K562 (cell line): ENCODE measurements around the gene CPT1C. TPM values are rescaled to one million over a fixed set of nuclear protein-coding genes. Genes with fewer than 3 reads are reported as not detected.

Experiments
- ARID2 ChIP-seq: fragments of 450-650 bp; IDR thresholded peaks from 2 replicates; pipeline ENCODE4 v1.6.1; 2017; ENCODE audit warnings: antibody characterized with exemption, mild to moderate bottlenecking
- EZH2 ChIP-seq: IDR thresholded peaks from 2 replicates; pipeline ENCODE4 v1.6.1; 2012; ENCODE audit warnings: low read depth, mild to moderate bottlenecking, inconsistent platforms, low read length, borderline replicate concordance
- L3MBTL2 ChIP-seq: fragments of 450-650 bp; IDR thresholded peaks from 2 replicates; pipeline ENCODE4 v1.6.1; 2016; ENCODE audit warnings: mild to moderate bottlenecking, moderate library complexity
- MAZ ChIP-seq, 2 experiments: fragments of 450-650 bp in 1 of 2; sonication (generic) in 1 of 2; formaldehyde crosslinking; IDR thresholded peaks in 1 of 2; conservative IDR thresholded peaks in 1 of 2; 2 replicates each; pipeline versions ENCODE4 v1.4.0 to v1.5.0; 2020; ENCODE audit warnings: mild to moderate bottlenecking in 1 of 2, missing genetic modification reagents in 1 of 2
- MEF2D ChIP-seq: conservative IDR thresholded peaks from 2 replicates; pipeline ENCODE4 v1.6.1; 2016; ENCODE audit warnings: low read depth, missing genetic modification characterization, missing compliant biosample characterization
- MTA1 ChIP-seq: fragments of 450-650 bp; IDR thresholded peaks from 2 replicates; pipeline ENCODE4 v1.6.1; 2017; ENCODE audit warnings: borderline replicate concordance
- NCOR1 ChIP-seq: fragments of 450-650 bp; IDR thresholded peaks from 2 replicates; pipeline ENCODE4 v1.6.1; 2016; ENCODE audit warnings: mild to moderate bottlenecking, moderate library complexity
- NR1H2 ChIP-seq: sonication (generic); formaldehyde crosslinking; IDR thresholded peaks from 2 replicates; pipeline ENCODE4 v1.4.0; 2020; ENCODE audit warnings: mild to moderate bottlenecking, missing genetic modification reagents
- NR2C1 ChIP-seq, 2 experiments: fragments of 450-650 bp; IDR thresholded peaks; 2 replicates each; pipeline ENCODE4 v1.6.1; 2017; ENCODE audit warnings: mild to moderate bottlenecking in 2 of 2, antibody characterized with exemption in 1 of 2, inconsistent platforms in 1 of 2, missing compliant biosample characterization in 1 of 2, missing genetic modification characterization in 1 of 2
- RAD21 ChIP-seq, 2 experiments: fragments of 250-450 bp in 1 of 2; fragments of 450-650 bp in 1 of 2; sonication (Bioruptor Pico) in 1 of 2; formaldehyde crosslinking in 1 of 2; IDR thresholded peaks in 1 of 2; conservative IDR thresholded peaks in 1 of 2; 2 replicates each; pipeline versions ENCODE4 v1.4.0 to v1.8.0; 2020 to 2022; ENCODE audit warnings: mild to moderate bottlenecking in 2 of 2, moderate library complexity in 1 of 2
- RHOXF2B ChIP-seq: fragments of 250-450 bp; sonication (Bioruptor Pico); conservative IDR thresholded peaks from 2 replicates; pipeline ENCODE4 v1.5.1; 2021
- SMAD3 ChIP-seq: fragments of 450-650 bp; formaldehyde crosslinking; conservative IDR thresholded peaks from 2 replicates; pipeline ENCODE4 v1.4.0; 2020; ENCODE audit warnings: mild to moderate bottlenecking
- SMARCA4 ChIP-seq: fragments of 450-650 bp; IDR thresholded peaks from 2 replicates; pipeline ENCODE4 v1.6.1; 2016
- SP1 ChIP-seq: sonication (generic); formaldehyde crosslinking; IDR thresholded peaks from 2 replicates; pipeline ENCODE4 v1.8.1; 2022; ENCODE audit warnings: mild to moderate bottlenecking, missing genetic modification reagents
- SUPT5H ChIP-seq: fragments of 450-650 bp; IDR thresholded peaks from 2 replicates; pipeline ENCODE4 v1.6.1; 2016
- TEAD2 ChIP-seq: fragments of 450-650 bp; IDR thresholded peaks from 2 replicates; pipeline ENCODE4 v1.6.1; 2016; ENCODE audit warnings: missing genetic modification characterization, control low read depth, missing compliant biosample characterization
- XRCC3 ChIP-seq: fragments of 450-650 bp; IDR thresholded peaks from 2 replicates; pipeline ENCODE4 v1.6.1; 2017; ENCODE audit warnings: mild to moderate bottlenecking, moderate library complexity
- ZNF124 ChIP-seq: sonication (generic); formaldehyde crosslinking; IDR thresholded peaks from 2 replicates; pipeline ENCODE4 v1.8.1; 2022; ENCODE audit warnings: missing genetic modification reagents
- ZNF707 ChIP-seq: fragments of 250-450 bp; sonication (Bioruptor Pico); conservative IDR thresholded peaks from 2 replicates; pipeline ENCODE4 v1.8.0; 2022; ENCODE audit warnings: inconsistent platforms, mild to moderate bottlenecking, moderate library complexity
- polyA plus RNA-seq, 8 experiments: library from polyadenylated mRNA; depleted of rRNA in 4 of 8; stranded (reverse) in 5 of 8; unstranded in 3 of 8; fragments of >200 nt; fragmentation: Nextera tagmentation in 2 of 8; fragmentation: Illumina TruSeq in 1 of 8; extraction: Ambion mirVana in 2 of 8; extraction: Trizol in 1 of 8; gene quantifications; 2 replicates each; pipeline versions ENCODE4 v1.2.1 to v1.2.3, GENCODE V29; 2011 to 2014; ENCODE audit warnings: inconsistent platforms in 1 of 8, missing spikeins in 1 of 8
- total RNA-seq, 7 experiments: library from RNA; depleted of rRNA in 6 of 7; stranded (reverse); fragments of >200 nt in 6 of 7; fragmentation: Illumina TruSeq in 2 of 7; extraction: Trizol in 2 of 7; gene quantifications; 2 replicates each; pipeline versions ENCODE4 v1.2.1 to v1.2.3, GENCODE V29; 2011 to 2021; ENCODE audit warnings: low replicate concordance in 1 of 7
- TF ChIP-seq, protein P1 (sequence below), 2 experiments: fragments of 450-650 bp; IDR thresholded peaks; 2 replicates each; pipeline ENCODE4 v1.6.1; 2018; ENCODE audit warnings: mild to moderate bottlenecking in 2 of 2, low read depth in 1 of 2; ENCODE audit not compliant: partially characterized antibody in 2 of 2
- TF ChIP-seq, protein P2 (sequence below): fragments of 450-650 bp; IDR thresholded peaks from 2 replicates; pipeline ENCODE4 v1.6.1; 2016; ENCODE audit warnings: antibody characterized with exemption
- TF ChIP-seq, protein P3 (sequence below): sonication (generic); formaldehyde crosslinking; IDR thresholded peaks from 2 replicates; pipeline ENCODE4 v1.8.1; 2023; ENCODE audit warnings: mild to moderate bottlenecking, missing genetic modification reagents

The CPT1C gene
- total and polyA plus RNA-seq, 9 of the 15 experiments (the other 6 are each of a cell fraction or from before 2014, with no cell fraction given), result 1.9 to 12.3 (median 3.0) TPM

DNA sequence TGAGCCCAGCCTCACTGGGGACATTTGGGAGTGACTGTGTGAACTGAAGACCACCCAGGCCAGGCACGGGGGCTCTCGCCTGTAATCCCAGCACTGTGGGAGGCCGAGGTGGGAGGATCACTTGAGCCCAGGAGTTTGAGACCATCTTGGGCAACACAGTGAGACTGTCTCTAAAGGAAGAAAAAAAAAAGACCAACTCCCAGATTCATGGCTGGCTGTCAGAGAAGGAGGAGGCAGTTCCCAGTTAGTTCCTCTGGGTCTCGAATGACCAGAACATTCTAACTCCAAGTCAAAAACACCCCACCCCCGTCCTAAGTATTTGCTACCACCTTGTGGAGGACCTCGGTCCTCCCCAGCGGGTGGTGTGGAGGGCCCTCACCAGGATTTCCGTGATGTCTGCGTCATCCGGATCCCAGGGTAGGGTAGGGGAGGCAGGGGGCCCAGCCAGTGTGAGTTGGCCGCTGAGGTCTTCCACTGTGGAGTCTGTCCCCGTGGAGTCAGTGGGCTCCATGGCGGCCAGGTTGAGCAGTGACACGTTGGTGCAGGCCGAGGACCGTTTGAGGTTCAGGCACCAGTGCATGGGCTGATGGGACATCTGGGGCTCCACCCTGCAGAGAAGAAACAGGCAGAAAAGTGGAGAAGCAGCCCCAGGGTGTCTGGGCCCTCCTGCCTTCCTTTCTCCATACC, 70.9 kb downstream of the CPT1C start (continued):
- TF ChIP-seq SP1 (CRISPR knock-in tag), result no peak
- peak; percentile 66; the same call in 1 of the 2 replicates for TF ChIP-seq ARID2
- peak; percentile 43; the same call in 1 of the 2 replicates for TF ChIP-seq MTA1
- TF ChIP-seq EZH2, result no peak
- no peak for TF ChIP-seq RHOXF2B (CRISPR knock-in tag)
- peak; percentile 81 for TF ChIP-seq L3MBTL2
- peak; percentile 68 to 84 for TF ChIP-seq RAD21 (CRISPR knock-in tag; conservative IDR thresholded peaks at IDR 0.05 in 1 of 2, IDR thresholded peaks at IDR 0.05 in 1 of 2)
- TF ChIP-seq, protein P1, sequence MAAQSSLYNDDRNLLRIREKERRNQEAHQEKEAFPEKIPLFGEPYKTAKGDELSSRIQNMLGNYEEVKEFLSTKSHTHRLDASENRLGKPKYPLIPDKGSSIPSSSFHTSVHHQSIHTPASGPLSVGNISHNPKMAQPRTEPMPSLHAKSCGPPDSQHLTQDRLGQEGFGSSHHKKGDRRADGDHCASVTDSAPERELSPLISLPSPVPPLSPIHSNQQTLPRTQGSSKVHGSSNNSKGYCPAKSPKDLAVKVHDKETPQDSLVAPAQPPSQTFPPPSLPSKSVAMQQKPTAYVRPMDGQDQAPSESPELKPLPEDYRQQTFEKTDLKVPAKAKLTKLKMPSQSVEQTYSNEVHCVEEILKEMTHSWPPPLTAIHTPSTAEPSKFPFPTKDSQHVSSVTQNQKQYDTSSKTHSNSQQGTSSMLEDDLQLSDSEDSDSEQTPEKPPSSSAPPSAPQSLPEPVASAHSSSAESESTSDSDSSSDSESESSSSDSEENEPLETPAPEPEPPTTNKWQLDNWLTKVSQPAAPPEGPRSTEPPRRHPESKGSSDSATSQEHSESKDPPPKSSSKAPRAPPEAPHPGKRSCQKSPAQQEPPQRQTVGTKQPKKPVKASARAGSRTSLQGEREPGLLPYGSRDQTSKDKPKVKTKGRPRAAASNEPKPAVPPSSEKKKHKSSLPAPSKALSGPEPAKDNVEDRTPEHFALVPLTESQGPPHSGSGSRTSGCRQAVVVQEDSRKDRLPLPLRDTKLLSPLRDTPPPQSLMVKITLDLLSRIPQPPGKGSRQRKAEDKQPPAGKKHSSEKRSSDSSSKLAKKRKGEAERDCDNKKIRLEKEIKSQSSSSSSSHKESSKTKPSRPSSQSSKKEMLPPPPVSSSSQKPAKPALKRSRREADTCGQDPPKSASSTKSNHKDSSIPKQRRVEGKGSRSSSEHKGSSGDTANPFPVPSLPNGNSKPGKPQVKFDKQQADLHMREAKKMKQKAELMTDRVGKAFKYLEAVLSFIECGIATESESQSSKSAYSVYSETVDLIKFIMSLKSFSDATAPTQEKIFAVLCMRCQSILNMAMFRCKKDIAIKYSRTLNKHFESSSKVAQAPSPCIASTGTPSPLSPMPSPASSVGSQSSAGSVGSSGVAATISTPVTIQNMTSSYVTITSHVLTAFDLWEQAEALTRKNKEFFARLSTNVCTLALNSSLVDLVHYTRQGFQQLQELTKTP (IDR thresholded peaks at IDR 0.05; ENCODE audit: low read depth in 1 of 2, partially characterized antibody in 2 of 2), result peak in 1 of 2 experiments; percentile 62
- TF ChIP-seq, protein P2, sequence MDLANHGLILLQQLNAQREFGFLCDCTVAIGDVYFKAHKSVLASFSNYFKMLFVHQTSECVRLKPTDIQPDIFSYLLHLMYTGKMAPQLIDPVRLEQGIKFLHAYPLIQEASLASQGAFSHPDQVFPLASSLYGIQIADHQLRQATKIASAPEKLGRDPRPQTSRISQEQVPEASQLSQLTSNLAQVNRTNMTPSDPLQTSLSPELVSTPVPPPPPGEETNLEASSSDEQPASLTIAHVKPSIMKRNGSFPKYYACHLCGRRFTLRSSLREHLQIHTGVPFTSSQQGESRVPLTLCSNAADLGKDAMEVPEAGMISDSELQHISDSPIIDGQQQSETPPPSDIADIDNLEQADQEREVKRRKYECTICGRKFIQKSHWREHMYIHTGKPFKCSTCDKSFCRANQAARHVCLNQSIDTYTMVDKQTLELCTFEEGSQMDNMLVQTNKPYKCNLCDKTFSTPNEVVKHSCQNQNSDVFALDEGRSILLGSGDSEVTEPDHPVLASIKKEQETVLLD, result no peak
- TF ChIP-seq TEAD2 (tag), result no peak
- TF ChIP-seq SMAD3 (CRISPR knock-in tag), result peak; percentile 56; the same call in 1 of the 2 replicates
- 0 out of 2 replicates have a peak, but pooled peaks have one; percentile 58 for TF ChIP-seq NR1H2 (CRISPR knock-in tag)
- peak; percentile 41; the same call in 1 of the 2 replicates for TF ChIP-seq NR2C1 (IDR thresholded peaks at IDR 0.05)
- TF ChIP-seq NR2C1 (tag; IDR thresholded peaks at IDR 0.05), result peak; percentile 73
- no peak for TF ChIP-seq XRCC3
- TF ChIP-seq MEF2D (tag), result 0 out of 2 replicates have a peak, but pooled peaks have one; percentile 16
- TF ChIP-seq ZNF124, result no peak
- TF ChIP-seq MAZ (CRISPR knock-in tag; conservative IDR thresholded peaks at IDR 0.05 in 1 of 2, IDR thresholded peaks at IDR 0.05 in 1 of 2), result peak; percentile 79 to 85
- no peak for TF ChIP-seq NCOR1
- TF ChIP-seq SMARCA4, result peak; percentile 77
- TF ChIP-seq ZNF707 (CRISPR knock-in tag), result no peak
- TF ChIP-seq SUPT5H, result 0 out of 2 replicates have a peak, but pooled peaks have one; percentile 55
- TF ChIP-seq, protein P3, sequence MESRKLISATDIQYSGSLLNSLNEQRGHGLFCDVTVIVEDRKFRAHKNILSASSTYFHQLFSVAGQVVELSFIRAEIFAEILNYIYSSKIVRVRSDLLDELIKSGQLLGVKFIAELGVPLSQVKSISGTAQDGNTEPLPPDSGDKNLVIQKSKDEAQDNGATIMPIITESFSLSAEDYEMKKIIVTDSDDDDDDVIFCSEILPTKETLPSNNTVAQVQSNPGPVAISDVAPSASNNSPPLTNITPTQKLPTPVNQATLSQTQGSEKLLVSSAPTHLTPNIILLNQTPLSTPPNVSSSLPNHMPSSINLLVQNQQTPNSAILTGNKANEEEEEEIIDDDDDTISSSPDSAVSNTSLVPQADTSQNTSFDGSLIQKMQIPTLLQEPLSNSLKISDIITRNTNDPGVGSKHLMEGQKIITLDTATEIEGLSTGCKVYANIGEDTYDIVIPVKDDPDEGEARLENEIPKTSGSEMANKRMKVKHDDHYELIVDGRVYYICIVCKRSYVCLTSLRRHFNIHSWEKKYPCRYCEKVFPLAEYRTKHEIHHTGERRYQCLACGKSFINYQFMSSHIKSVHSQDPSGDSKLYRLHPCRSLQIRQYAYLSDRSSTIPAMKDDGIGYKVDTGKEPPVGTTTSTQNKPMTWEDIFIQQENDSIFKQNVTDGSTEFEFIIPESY (CRISPR knock-in tag), result peak; percentile 40; the same call in 1 of the 2 replicates
